Fibroblast of the conjunctiva (primary cell): Measurements from ENCODE around the gene PHF5A.
"Not testable (repeated sequence)": the region's sequence is repeated elsewhere in the genome, so short reads cannot be mapped to it uniquely, and the experiment has no call there.

Source experiments
- DNase-seq: peaks from one replicate; pipeline ENCODE4 v3.0.0-alpha.2; 2010; ENCODE audit warnings: low read depth

PHF5A gene

GRCh38 chr22:41447435-41448188, 20.9 kb downstream of the PHF5A start:
- DNase-seq = peak; percentile 22

GRCh38 chr22:41446639-41447434, 21.7 kb downstream of the PHF5A start, which contains the start of gene TOB2:
Gene TOB2, minus strand, starts transcription at chr22:41446801. Its CDS starts 9,456 bp downstream, at chr22:41437345.
- peak; percentile 87 for DNase-seq

- no peak for DNase-seq
Observed at GRCh38 chr22:41446057-41446501, 22.4 kb downstream of the PHF5A start.

GRCh38 chr22:41445129-41446056, 23.1 kb downstream of the PHF5A start:
- DNase-seq = no peak

- DNase-seq = peak; percentile 96
Observed at GRCh38 chr22:41444360-41445128, 23.9 kb downstream of the PHF5A start.

- no peak for DNase-seq
Observed at GRCh38 chr22:41442240-41442792, 26.2 kb downstream of the PHF5A start.

GRCh38 chr22:41440511-41440910, 28.0 kb downstream of the PHF5A start:
- DNase-seq = not testable (repeated sequence)

- no peak for DNase-seq
Observed at GRCh38 chr22:41437198-41437597, 31.3 kb downstream of the PHF5A start.

GRCh38 chr22:41436322-41437113, 32.0 kb downstream of the PHF5A start:
- DNase-seq = no peak

- no peak for DNase-seq
Observed at GRCh38 chr22:41435560-41435959, 32.9 kb downstream of the PHF5A start.

GRCh38 chr22:41434361-41435003, 34.0 kb downstream of the PHF5A start:
- not testable (repeated sequence) for DNase-seq

GRCh38 chr22:41433480-41433879, 35.0 kb downstream of the PHF5A start:
- not testable (repeated sequence) for DNase-seq

GRCh38 chr22:41431656-41432055, 36.8 kb downstream of the PHF5A start:
- no peak for DNase-seq

- no peak for DNase-seq
Observed at GRCh38 chr22:41429951-41430332, 38.5 kb downstream of the PHF5A start.

- no peak for DNase-seq
Observed at GRCh38 chr22:41429232-41429950, 39.1 kb downstream of the PHF5A start.

- DNase-seq = no peak
Observed at GRCh38 chr22:41425660-41426365, 42.7 kb downstream of the PHF5A start.

- no peak for DNase-seq
Observed at GRCh38 chr22:41418717-41419116, 49.8 kb downstream of the PHF5A start.
